HS-5 (cell line): ENCODE measurements around the gene P2RX7.
"Not testable (repeated sequence)": the region's sequence is repeated elsewhere in the genome, so short reads cannot be mapped to it uniquely, and the experiment has no call there.

Experiments used
- DNase-seq: peaks from one replicate; pipeline ENCODE4 v3.0.0-alpha.2; 2012; ENCODE audit warnings: low read depth

Gene P2RX7

GRCh38 chr12:121205491-121205890 is 72.8 kb downstream of the P2RX7 start:
- no peak for DNase-seq

GRCh38 chr12:121208571-121208970 is 75.9 kb downstream of the P2RX7 start:
- DNase-seq: not testable (repeated sequence)

- DNase-seq: no peak
Observed at GRCh38 chr12:121209221-121209620, 76.5 kb downstream of the P2RX7 start.

GRCh38 chr12:121209624-121210572 is 77.2 kb downstream of the P2RX7 start, which contains the start of gene P2RX4:
Gene P2RX4, plus strand, starts transcription at chr12:121210129. Its CDS starts 36 bp downstream, at chr12:121210165.
- peak; percentile 50 for DNase-seq

GRCh38 chr12:121212875-121213274 is 80.2 kb downstream of the P2RX7 start:
- no peak for DNase-seq

- peak; percentile 75 for DNase-seq
Observed at GRCh38 chr12:121214166-121214777, 81.6 kb downstream of the P2RX7 start.

GRCh38 chr12:121214855-121215745 is 82.4 kb downstream of the P2RX7 start:
- DNase-seq: peak; percentile 89

GRCh38 chr12:121216102-121216501 is 83.4 kb downstream of the P2RX7 start:
- no peak for DNase-seq

GRCh38 chr12:121217063-121217462 is 84.4 kb downstream of the P2RX7 start:
- no peak for DNase-seq

GRCh38 chr12:121217761-121218160 is 85.1 kb downstream of the P2RX7 start:
- DNase-seq: no peak

GRCh38 chr12:121218588-121219352 is 86.1 kb downstream of the P2RX7 start:
- DNase-seq: no peak

- DNase-seq: no peak
Observed at GRCh38 chr12:121219353-121219986, 86.8 kb downstream of the P2RX7 start.

GRCh38 chr12:121222847-121223246 is 90.2 kb downstream of the P2RX7 start:
- no peak for DNase-seq

- DNase-seq: no peak
Observed at GRCh38 chr12:121223292-121224285, 90.9 kb downstream of the P2RX7 start.

GRCh38 chr12:121224591-121224990 is 91.9 kb downstream of the P2RX7 start:
- no peak for DNase-seq

- no peak for DNase-seq
Observed at GRCh38 chr12:121226399-121226798, 93.7 kb downstream of the P2RX7 start.

- not testable (repeated sequence) for DNase-seq
Observed at GRCh38 chr12:121226871-121227270, 94.2 kb downstream of the P2RX7 start.

GRCh38 chr12:121227294-121227693 is 94.6 kb downstream of the P2RX7 start:
- no peak for DNase-seq

- DNase-seq: no peak
Observed at GRCh38 chr12:121228919-121229665, 96.4 kb downstream of the P2RX7 start.
